Measurements from ENCODE around the gene RNF180. TPM values are rescaled to one million over a fixed set of nuclear protein-coding genes. Genes with fewer than 3 reads are reported as not detected.
A peak's percentile ranks its signal among the peaks of the same experiment; 100 is the strongest.

The RNF180 gene
- total RNA-seq, 1 donor, result 10.5 TPM

DNA sequence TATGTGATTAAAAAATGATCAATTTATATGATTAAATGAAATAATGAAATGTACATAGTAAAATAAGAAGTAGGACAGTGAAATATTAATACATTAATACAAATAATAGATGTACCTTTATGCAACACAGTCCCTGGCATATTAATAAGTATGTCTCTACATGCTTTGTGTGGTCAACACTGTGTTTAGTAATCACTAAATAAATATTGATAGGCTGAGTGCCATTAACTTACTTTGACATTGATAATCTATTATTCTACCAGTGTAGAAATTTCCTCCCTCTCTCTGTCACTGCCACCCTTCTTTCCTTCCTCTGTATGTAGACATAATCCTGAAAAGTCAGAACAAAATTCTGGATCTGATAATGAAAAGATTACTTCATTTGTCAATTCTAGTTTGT, 43.7 kb downstream of the RNF180 start:
- H3K79me2 ChIP-seq (ENCODE audit: insufficient read depth, low read length), result no peaks in the 10 kb centered on the region
- H3K4me2 ChIP-seq (ENCODE audit: insufficient read depth, low read length), result no peak overlapping the region
- no peaks in the 10 kb centered on the region for H4K20me1 ChIP-seq (ENCODE audit: insufficient read depth, low read length)
- H3K9me3 ChIP-seq (ENCODE audit: low read depth, low read length), result no peaks in the 10 kb centered on the region
- TF ChIP-seq, protein P1, sequence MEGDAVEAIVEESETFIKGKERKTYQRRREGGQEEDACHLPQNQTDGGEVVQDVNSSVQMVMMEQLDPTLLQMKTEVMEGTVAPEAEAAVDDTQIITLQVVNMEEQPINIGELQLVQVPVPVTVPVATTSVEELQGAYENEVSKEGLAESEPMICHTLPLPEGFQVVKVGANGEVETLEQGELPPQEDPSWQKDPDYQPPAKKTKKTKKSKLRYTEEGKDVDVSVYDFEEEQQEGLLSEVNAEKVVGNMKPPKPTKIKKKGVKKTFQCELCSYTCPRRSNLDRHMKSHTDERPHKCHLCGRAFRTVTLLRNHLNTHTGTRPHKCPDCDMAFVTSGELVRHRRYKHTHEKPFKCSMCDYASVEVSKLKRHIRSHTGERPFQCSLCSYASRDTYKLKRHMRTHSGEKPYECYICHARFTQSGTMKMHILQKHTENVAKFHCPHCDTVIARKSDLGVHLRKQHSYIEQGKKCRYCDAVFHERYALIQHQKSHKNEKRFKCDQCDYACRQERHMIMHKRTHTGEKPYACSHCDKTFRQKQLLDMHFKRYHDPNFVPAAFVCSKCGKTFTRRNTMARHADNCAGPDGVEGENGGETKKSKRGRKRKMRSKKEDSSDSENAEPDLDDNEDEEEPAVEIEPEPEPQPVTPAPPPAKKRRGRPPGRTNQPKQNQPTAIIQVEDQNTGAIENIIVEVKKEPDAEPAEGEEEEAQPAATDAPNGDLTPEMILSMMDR (IDR thresholded peaks at IDR 0.05; ENCODE audit: extremely low read depth, low read depth, low read length), result no peak
- DNase-seq (ENCODE audit: insufficient read length, low spot score, missing footprints), result no peak
- no peak overlapping the region for H3K4me3 ChIP-seq (ENCODE audit: insufficient read depth, low read length)
- no peaks in the 10 kb centered on the region for H3K36me3 ChIP-seq (ENCODE audit: insufficient read depth, low read length)
- H3K4me1 ChIP-seq (ENCODE audit: insufficient read depth, low read length), result peaks cover 10% of the 10 kb centered on the region
- no peak overlapping the region for H3K27ac ChIP-seq (ENCODE audit: low read depth, low read length)
- H3K27me3 ChIP-seq (ENCODE audit: insufficient read depth, low read length), result no peaks in the 10 kb centered on the region
- no peak overlapping the region for H2AFZ ChIP-seq (ENCODE audit: low read length)

DNA sequence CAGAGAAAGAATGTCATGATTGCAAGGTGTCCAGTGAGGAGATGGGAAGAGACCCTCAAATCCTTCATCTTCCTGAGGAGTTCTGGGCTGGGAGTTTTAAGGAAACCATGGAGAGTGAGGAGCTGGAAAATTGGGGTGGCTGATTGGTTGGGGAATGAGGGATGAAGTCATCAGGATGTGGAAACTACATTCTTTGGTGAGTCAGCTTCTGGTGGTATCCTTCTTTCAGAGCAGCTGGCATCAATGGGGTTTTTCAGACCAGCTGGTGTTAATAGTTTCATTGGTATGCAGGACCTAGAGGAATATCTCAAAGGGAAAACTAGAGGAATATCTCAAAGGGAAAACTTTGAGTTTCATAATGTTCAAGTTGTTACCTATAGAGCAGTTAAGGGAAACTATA, 45.2 kb downstream of the RNF180 start:
- no peaks in the 10 kb centered on the region for H3K79me2 ChIP-seq (ENCODE audit: insufficient read depth, low read length)
- H3K27ac ChIP-seq (ENCODE audit: low read depth, low read length), result no peak overlapping the region
- no peaks in the 10 kb centered on the region for H3K9me3 ChIP-seq (ENCODE audit: low read depth, low read length)
- H3K4me2 ChIP-seq (ENCODE audit: insufficient read depth, low read length), result peak overlapping the region; percentile 47
- no peak for DNase-seq (ENCODE audit: insufficient read length, low spot score, missing footprints)
- no peaks in the 10 kb centered on the region for H4K20me1 ChIP-seq (ENCODE audit: insufficient read depth, low read length)
- no peak overlapping the region for H2AFZ ChIP-seq (ENCODE audit: low read length)
- H3K4me1 ChIP-seq (ENCODE audit: insufficient read depth, low read length), result peaks cover 10% of the 10 kb centered on the region
- TF ChIP-seq, protein P1 (IDR thresholded peaks at IDR 0.05; ENCODE audit: extremely low read depth, low read depth, low read length), result no peak
- H3K36me3 ChIP-seq (ENCODE audit: insufficient read depth, low read length), result no peaks in the 10 kb centered on the region
- H3K4me3 ChIP-seq (ENCODE audit: insufficient read depth, low read length), result no peak overlapping the region
- no peaks in the 10 kb centered on the region for H3K27me3 ChIP-seq (ENCODE audit: insufficient read depth, low read length)

DNA sequence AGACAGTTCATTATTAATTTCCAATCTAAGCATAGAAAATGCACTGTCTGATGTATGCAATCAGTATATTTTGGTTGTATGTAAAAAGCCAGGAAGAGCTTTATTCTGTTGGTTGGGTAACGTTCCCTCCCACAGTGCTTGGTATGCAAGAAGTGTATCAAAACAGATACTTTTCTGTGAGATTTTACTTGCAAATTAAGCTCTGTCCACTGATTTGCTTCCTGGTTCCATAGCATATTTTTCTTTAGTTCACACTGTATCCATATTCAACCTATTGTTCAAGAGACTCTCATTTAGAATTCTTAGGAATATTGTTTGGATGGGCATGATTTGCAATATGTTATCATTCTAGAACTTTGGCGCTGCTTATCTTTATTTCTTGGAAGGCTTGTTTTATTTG, 47.4 kb downstream of the RNF180 start:
- H4K20me1 ChIP-seq (ENCODE audit: insufficient read depth, low read length), result no peaks in the 10 kb centered on the region
- no peak overlapping the region for H2AFZ ChIP-seq (ENCODE audit: low read length)
- H3K79me2 ChIP-seq (ENCODE audit: insufficient read depth, low read length), result no peaks in the 10 kb centered on the region
- no peaks in the 10 kb centered on the region for H3K36me3 ChIP-seq (ENCODE audit: insufficient read depth, low read length)
- H3K27ac ChIP-seq (ENCODE audit: low read depth, low read length), result no peak overlapping the region
- H3K4me3 ChIP-seq (ENCODE audit: insufficient read depth, low read length), result no peak overlapping the region
- no peak overlapping the region for H3K4me2 ChIP-seq (ENCODE audit: insufficient read depth, low read length)
- TF ChIP-seq, protein P1 (IDR thresholded peaks at IDR 0.05; ENCODE audit: extremely low read depth, low read depth, low read length), result no peak
- H3K4me1 ChIP-seq (ENCODE audit: insufficient read depth, low read length), result peaks cover 10% of the 10 kb centered on the region
- no peaks in the 10 kb centered on the region for H3K9me3 ChIP-seq (ENCODE audit: low read depth, low read length)
- no peak for DNase-seq (ENCODE audit: insufficient read length, low spot score, missing footprints)
- H3K27me3 ChIP-seq (ENCODE audit: insufficient read depth, low read length), result no peaks in the 10 kb centered on the region

DNA sequence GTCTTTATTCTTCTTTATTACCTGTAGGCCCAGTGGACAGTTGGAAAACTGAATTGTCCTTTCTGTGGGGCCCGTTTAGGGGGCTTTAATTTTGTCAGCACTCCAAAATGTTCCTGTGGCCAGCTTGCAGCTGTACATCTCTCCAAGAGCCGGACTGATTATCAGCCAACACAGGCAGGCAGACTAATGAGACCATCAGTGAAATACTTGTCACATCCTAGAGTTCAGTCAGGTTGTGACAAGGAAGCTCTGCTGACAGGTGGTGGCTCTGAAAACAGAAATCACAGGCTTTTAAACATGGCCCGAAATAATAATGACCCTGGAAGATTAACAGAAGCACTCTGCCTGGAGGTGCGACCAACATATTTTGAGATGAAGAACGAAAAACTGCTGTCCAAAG, 47.9 kb downstream of the RNF180 start:
- Histone ChIP-seq H2AFZ (ENCODE audit: low read length) (no peak overlapping the region), H3K79me2 (ENCODE audit: insufficient read depth, low read length) (no peaks in the 10 kb centered on the region), H3K27ac (ENCODE audit: low read depth, low read length) (no peak overlapping the region)

More for the DNA sequence above, 47.9 kb downstream of the RNF180 start:
- Histone ChIP-seq H3K4me1 (ENCODE audit: insufficient read depth, low read length) (peaks cover 10% of the 10 kb centered on the region), H3K4me3 (ENCODE audit: insufficient read depth, low read length) (no peak overlapping the region), H3K9me3 (ENCODE audit: low read depth, low read length) (no peaks in the 10 kb centered on the region), H3K4me2 (ENCODE audit: insufficient read depth, low read length) (no peak overlapping the region), H4K20me1 (ENCODE audit: insufficient read depth, low read length) (no peaks in the 10 kb centered on the region), H3K36me3 (ENCODE audit: insufficient read depth, low read length) (no peaks in the 10 kb centered on the region), H3K27me3 (ENCODE audit: insufficient read depth, low read length) (no peaks in the 10 kb centered on the region)
- TF ChIP-seq, protein P1 (IDR thresholded peaks at IDR 0.05; ENCODE audit: extremely low read depth, low read depth, low read length), result no peak
- DNase-seq (ENCODE audit: insufficient read length, low spot score, missing footprints), result no peak
